ENCODE results near the gene MBLAC1. TPM values are rescaled to one million over a fixed set of nuclear protein-coding genes. Genes with fewer than 3 reads are reported as not detected.

Gene MBLAC1
- total and polyA plus RNA-seq, 10 of the 15 experiments (the other 5 are each of a cell fraction or from before 2014, with no cell fraction given), result 0.24 to 3.2 (median 1.8) TPM; not detected in 1

- TF ChIP-seq, protein P1, sequence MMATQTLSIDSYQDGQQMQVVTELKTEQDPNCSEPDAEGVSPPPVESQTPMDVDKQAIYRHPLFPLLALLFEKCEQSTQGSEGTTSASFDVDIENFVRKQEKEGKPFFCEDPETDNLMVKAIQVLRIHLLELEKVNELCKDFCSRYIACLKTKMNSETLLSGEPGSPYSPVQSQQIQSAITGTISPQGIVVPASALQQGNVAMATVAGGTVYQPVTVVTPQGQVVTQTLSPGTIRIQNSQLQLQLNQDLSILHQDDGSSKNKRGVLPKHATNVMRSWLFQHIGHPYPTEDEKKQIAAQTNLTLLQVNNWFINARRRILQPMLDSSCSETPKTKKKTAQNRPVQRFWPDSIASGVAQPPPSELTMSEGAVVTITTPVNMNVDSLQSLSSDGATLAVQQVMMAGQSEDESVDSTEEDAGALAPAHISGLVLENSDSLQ (IDR thresholded peaks at IDR 0.05), result no peak
- TF ChIP-seq ZNF622 (IDR thresholded peaks at IDR 0.05) (no peak), CEBPB (IDR thresholded peaks at IDR 0.05; ENCODE audit: borderline replicate concordance in 1 of 2, low read depth in 2 of 2, low read length in 2 of 2) (no peak), CEBPZ (IDR thresholded peaks at IDR 0.05; ENCODE audit: low read depth, low read length) (no peak), FOXK2 (IDR thresholded peaks at IDR 0.05) (no peak)
Measured at GRCh38 chr7:100124301-100125230, 2.2 kb upstream of the MBLAC1 start (continued).

Data from GM12878 (cell line).